ENCODE data around the gene CRB3. TPM values are rescaled to one million over a fixed set of nuclear protein-coding genes. Genes with fewer than 3 reads are reported as not detected.
A peak's percentile ranks its signal among the peaks of the same experiment; 100 is the strongest.

CRB3 gene
- total RNA-seq, 1 experiment from 2014 or later = 29.9 TPM

DNA sequence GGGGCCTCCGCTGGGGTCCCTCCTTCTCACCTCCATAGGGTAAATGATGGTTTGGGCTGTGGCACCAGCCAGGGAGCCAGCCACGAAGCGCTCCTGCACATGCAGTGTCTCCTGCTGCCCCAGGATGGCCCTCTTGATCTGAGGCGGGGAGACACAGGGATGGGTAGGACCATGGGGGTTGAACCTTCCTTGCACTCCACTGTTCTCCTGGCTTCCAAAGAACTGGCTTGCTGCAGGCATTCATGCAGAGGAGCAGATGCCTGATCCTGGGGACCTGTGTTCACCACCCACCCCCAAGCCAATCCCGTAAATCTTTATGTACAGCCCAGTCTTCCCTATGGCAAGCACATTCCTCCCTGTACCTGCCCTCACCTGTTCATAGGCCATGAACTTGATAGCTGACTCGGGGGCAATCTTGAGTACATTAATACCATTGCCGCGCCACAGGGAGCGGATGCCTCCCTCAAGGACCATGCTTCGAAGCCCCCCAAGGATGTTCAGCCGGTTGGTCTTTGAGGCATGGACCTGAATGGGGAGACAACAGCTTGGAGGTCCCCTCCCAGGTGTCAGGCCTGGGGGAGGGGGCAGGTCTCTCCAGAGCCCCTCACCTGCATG, 10.0 kb upstream of the CRB3 start:
- H3K9me3 Mint-ChIP-seq = peaks cover 13% of the 10 kb centered on the region
- H3K4me1 Mint-ChIP-seq = peaks cover 9% of the 10 kb centered on the region
- no peak overlapping the region for H3K27ac Mint-ChIP-seq
- ChIA-PET CTCF (no interaction called here), POLR2A (no interaction called here)
- DNase-seq (ENCODE audit: low spot score) = no peak
- no peaks in the 10 kb centered on the region for H3K27me3 Mint-ChIP-seq (ENCODE audit: low read depth)
- no peak overlapping the region for H3K4me3 Mint-ChIP-seq
- no peak for ATAC-seq
- peaks cover 44% of the 10 kb centered on the region for H3K36me3 Mint-ChIP-seq
- TF ChIP-seq ZNF232 (CRISPR knock-in tag; IDR thresholded peaks at IDR 0.05) (no peak), CREM (CRISPR knock-in tag; IDR thresholded peaks at IDR 0.05) (no peak), EMX1 (CRISPR knock-in tag; IDR thresholded peaks at IDR 0.05) (no peak), ZNF263 (CRISPR knock-in tag; IDR thresholded peaks at IDR 0.05; ENCODE audit: low read depth) (no peak)
- TF ChIP-seq, protein P1, sequence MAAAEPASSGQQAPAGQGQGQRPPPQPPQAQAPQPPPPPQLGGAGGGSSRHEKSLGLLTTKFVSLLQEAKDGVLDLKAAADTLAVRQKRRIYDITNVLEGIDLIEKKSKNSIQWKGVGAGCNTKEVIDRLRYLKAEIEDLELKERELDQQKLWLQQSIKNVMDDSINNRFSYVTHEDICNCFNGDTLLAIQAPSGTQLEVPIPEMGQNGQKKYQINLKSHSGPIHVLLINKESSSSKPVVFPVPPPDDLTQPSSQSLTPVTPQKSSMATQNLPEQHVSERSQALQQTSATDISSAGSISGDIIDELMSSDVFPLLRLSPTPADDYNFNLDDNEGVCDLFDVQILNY (CRISPR knock-in tag; IDR thresholded peaks at IDR 0.05) = no peak
- TF ChIP-seq, protein P2, sequence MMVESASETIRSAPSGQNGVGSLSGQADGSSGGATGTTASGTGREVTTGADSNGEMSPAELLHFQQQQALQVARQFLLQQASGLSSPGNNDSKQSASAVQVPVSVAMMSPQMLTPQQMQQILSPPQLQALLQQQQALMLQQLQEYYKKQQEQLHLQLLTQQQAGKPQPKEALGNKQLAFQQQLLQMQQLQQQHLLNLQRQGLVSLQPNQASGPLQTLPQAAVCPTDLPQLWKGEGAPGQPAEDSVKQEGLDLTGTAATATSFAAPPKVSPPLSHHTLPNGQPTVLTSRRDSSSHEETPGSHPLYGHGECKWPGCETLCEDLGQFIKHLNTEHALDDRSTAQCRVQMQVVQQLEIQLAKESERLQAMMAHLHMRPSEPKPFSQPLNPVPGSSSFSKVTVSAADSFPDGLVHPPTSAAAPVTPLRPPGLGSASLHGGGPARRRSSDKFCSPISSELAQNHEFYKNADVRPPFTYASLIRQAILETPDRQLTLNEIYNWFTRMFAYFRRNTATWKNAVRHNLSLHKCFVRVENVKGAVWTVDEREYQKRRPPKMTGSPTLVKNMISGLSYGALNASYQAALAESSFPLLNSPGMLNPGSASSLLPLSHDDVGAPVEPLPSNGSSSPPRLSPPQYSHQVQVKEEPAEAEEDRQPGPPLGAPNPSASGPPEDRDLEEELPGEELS (CRISPR knock-in tag; IDR thresholded peaks at IDR 0.05) = no peak

DNA sequence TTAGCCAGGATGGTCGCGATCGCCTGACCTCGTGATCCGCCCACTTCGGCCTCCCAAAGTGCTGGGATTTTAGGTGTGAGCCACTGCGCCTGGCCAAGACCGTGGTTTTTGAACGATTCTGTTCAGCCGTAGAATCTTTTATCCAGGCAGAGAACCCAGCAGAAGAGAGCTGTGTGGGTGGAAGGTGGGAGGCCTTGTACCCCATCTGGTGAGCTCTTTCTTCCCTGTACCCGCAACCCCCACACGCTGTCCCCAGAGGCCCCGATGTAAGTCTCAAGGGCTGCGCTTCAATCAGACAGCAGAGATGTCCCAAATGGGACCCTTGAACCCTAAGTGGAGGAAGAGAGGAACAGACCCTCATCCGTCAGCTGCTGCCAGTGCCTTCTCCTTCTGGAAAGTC, 8.1 kb upstream of the CRB3 start:
- POLR2A ChIA-PET = interaction anchor here (0.6 kb wide), 1 partner anchor 717 kb away, joined by 3 read pairs; no protein-coding TSS in a partner anchor
- H3K9me3 Mint-ChIP-seq = peaks cover 13% of the 10 kb centered on the region
- DNase-seq (ENCODE audit: low spot score) (no peak), ATAC-seq (no peak)
- no peak for TF ChIP-seq RELA (CRISPR knock-in tag; IDR thresholded peaks at IDR 0.05; ENCODE audit: borderline replicate concordance)
- TF ChIP-seq EMX1 (CRISPR knock-in tag; IDR thresholded peaks at IDR 0.05) = no peak
- TF ChIP-seq, protein P3, sequence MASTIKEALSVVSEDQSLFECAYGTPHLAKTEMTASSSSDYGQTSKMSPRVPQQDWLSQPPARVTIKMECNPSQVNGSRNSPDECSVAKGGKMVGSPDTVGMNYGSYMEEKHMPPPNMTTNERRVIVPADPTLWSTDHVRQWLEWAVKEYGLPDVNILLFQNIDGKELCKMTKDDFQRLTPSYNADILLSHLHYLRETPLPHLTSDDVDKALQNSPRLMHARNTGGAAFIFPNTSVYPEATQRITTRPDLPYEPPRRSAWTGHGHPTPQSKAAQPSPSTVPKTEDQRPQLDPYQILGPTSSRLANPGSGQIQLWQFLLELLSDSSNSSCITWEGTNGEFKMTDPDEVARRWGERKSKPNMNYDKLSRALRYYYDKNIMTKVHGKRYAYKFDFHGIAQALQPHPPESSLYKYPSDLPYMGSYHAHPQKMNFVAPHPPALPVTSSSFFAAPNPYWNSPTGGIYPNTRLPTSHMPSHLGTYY (CRISPR knock-in tag; IDR thresholded peaks at IDR 0.05) = no peak
- no peak for TF ChIP-seq ZNF416 (CRISPR knock-in tag; IDR thresholded peaks at IDR 0.05)
- TF ChIP-seq SP1 (CRISPR knock-in tag; conservative IDR thresholded peaks at IDR 0.05) = no peak
- TF ChIP-seq SOX15 (CRISPR knock-in tag; IDR thresholded peaks at IDR 0.05) = no peak
- TF ChIP-seq, protein P4, sequence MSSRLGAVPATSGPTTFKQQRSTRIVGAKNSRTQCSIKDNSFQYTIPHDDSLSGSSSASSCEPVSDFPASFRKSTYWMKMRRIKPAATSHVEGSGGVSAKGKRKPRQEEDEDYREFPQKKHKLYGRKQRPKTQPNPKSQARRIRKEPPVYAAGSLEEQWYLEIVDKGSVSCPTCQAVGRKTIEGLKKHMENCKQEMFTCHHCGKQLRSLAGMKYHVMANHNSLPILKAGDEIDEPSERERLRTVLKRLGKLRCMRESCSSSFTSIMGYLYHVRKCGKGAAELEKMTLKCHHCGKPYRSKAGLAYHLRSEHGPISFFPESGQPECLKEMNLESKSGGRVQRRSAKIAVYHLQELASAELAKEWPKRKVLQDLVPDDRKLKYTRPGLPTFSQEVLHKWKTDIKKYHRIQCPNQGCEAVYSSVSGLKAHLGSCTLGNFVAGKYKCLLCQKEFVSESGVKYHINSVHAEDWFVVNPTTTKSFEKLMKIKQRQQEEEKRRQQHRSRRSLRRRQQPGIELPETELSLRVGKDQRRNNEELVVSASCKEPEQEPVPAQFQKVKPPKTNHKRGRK (CRISPR knock-in tag; IDR thresholded peaks at IDR 0.05; ENCODE audit: borderline replicate concordance) = no peak
- TF ChIP-seq TEAD1 (CRISPR knock-in tag; IDR thresholded peaks at IDR 0.05) = no peak
- no peak for TF ChIP-seq FOXK1 (CRISPR knock-in tag; IDR thresholded peaks at IDR 0.05)
- H3K27me3 Mint-ChIP-seq (ENCODE audit: low read depth) = no peaks in the 10 kb centered on the region
- H3K36me3 Mint-ChIP-seq = peaks cover 40% of the 10 kb centered on the region
- H3K4me3 Mint-ChIP-seq = no peak overlapping the region
- CTCF ChIA-PET = no interaction called here
- peaks cover 11% of the 10 kb centered on the region for H3K4me1 Mint-ChIP-seq
- no peak overlapping the region for H3K27ac Mint-ChIP-seq

DNA sequence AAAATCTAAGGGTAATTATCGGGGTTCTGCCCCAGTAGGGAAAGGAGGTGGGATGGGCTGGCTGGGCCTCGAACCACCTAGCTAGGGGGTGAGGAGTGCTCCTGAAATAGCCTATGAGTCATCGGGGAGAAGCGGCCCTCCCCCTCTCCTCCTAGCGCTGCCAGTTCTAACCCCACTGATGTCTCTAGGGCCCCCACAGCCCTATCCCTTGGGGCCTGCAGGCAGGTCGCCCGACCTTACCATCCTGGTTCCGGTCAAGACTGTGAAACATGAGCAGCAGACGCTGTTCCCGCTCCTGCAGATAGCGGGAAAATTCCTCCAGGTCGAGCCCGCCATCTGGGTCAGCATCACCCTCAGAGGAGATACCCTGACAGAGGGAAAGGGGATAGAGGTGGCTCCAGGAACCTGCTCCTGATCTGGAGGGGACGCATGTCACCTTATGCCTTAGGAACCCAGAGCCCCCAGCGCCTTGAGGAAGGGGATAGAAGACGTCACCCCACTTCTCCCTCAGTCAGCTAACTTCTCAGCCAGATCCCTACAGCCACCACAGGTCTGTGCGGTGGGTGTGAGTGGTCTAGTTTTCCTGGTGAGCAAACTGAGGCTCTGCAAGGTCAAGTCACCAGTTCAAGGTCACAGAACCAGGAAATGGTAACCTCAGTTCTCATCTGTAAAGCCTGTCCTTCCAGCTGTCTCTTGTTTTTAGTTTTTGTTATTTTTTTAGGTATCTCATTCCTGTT, 5.9 kb upstream of the CRB3 start:
- DNase-seq (ENCODE audit: low spot score) = no peak
- POLR2A ChIA-PET = interaction anchor here (1.6 kb wide), 1 partner anchor 18 kb away, joined by 7 read pairs; no protein-coding TSS in a partner anchor
- CTCF ChIA-PET = interaction anchor here (1.9 kb wide), 1 partner anchor 33 kb away, joined by 4 read pairs; the partner anchor contains the start of gene KHSRP
- no peak overlapping the region for H3K27ac Mint-ChIP-seq
- no peak for ATAC-seq
- H3K4me3 Mint-ChIP-seq = peak overlapping the region; percentile 89
- peaks cover 31% of the 10 kb centered on the region for H3K36me3 Mint-ChIP-seq
- H3K9me3 Mint-ChIP-seq = peaks cover 13% of the 10 kb centered on the region
- no peak for TF ChIP-seq FOXP1 (CRISPR knock-in tag; IDR thresholded peaks at IDR 0.05; ENCODE audit: borderline replicate concordance)
- TF ChIP-seq, protein P5, sequence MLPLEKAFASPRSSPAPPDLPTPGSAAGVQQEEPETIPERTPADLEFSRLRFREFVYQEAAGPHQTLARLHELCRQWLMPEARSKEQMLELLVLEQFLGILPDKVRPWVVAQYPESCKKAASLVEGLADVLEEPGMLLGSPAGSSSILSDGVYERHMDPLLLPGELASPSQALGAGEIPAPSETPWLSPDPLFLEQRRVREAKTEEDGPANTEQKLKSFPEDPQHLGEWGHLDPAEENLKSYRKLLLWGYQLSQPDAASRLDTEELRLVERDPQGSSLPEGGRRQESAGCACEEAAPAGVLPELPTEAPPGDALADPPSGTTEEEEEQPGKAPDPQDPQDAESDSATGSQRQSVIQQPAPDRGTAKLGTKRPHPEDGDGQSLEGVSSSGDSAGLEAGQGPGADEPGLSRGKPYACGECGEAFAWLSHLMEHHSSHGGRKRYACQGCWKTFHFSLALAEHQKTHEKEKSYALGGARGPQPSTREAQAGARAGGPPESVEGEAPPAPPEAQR (CRISPR knock-in tag; IDR thresholded peaks at IDR 0.05) = no peak
- peaks cover 11% of the 10 kb centered on the region for H3K4me1 Mint-ChIP-seq
- H3K27me3 Mint-ChIP-seq (ENCODE audit: low read depth) = peaks cover 12% of the 10 kb centered on the region
